Body of pancreas (tissue), 4 donors: ENCODE measurements around the gene ADORA1.

Source experiments
- CTCF ChIP-seq, 7 experiments: fragments of 450-650 bp in 4 of 7; fragments of 200-600 bp in 3 of 7; sonication (generic) in 3 of 7; IDR thresholded peaks; one replicate each; pipeline ENCODE4 v1.5.1; 2016 to 2019; ENCODE audit warnings: antibody characterized with exemption in 7 of 7
- POLR2A ChIP-seq, 3 donors: fragments of 450-650 bp; IDR thresholded peaks; one replicate each; pipeline ENCODE4 v1.6.1; 2016; ENCODE audit warnings: antibody characterized with exemption in 3 of 3, mild to moderate bottlenecking in 2 of 3

- TF ChIP-seq CTCF (IDR thresholded peaks at IDR 0.05) (no peak), POLR2A (IDR thresholded peaks at IDR 0.05) (no peak)
Observed at GRCh38 chr1:203168256-203168786, 40.8 kb downstream of the ADORA1 start.
